Measurements from ENCODE around the gene ITPR3. TPM values are rescaled to one million over a fixed set of nuclear protein-coding genes. Genes with fewer than 3 reads are reported as not detected.

ITPR3 gene
- total RNA-seq = 100 to 1,000 TPM; 174 to 206 (median 199) TPM

DNA sequence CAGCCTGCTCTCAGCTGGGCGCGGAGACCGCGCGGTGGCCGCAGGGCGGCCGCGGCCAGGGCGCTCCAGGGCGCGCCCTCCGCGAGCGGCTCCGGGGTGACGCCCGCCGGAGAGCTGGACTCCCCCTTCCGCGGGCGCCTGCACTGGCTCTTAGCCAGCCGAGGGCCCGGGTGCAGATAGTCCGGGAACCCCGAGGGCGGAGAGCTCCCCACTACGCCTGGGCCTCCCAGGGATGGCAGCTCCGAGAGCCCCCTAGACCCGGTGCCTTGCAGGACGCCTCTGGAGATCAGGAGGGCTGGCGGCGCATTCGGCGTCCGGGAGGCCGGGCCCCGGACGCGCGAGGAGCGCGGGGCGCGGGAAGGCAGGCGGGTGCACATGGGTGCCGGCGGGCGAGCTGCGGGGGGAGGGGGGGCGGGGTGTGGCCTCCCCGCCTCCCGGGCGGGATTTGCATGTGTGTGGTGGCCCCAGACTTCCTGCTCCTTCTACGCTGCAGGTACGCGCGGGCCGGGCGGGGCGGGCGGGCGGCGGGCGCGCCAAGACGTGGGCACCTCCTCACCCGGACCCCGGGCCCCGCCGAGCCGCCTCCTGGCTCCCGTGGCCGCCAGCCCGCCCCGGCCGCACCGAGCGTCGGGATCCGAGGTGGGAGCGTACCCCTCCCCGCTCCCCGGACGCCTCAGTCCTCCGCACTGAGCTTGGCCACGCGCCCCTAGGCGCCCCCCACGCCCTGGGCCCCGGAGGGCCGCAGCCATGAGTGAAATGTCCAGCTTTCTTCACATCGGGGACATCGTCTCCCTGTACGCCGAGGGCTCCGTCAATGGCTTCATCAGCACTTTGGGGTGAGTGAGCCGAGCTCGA, at the start of gene ITPR3:
Gene ITPR3 (plus strand): TSS at position 467 of the 855 bp plus-strand sequence. CDS start 281 bp downstream, at position 748.
- Histone ChIP-seq H3K4me3 (peak within 1 kb of the TSS; percentile 79), H3K4me1 (peaks cover 54% of the 10 kb centered on the region), H3K9me3 (no peaks in the 10 kb centered on the region), H3K27ac (peak within 1 kb of the TSS; percentile 96), H3K27me3 (no peaks in the 10 kb centered on the region), H3K36me3 (no peaks in the 10 kb centered on the region)
- no CpG with 5 or more reads among the region's 99 CpGs for WGBS
- peak in 1 of 2 donors; percentile 82 for DNase-seq (ENCODE audit: low spot score in 2 of 2)
- no peak for TF ChIP-seq POLR2A (IDR thresholded peaks at IDR 0.05)
- no peak for TF ChIP-seq POLR2AphosphoS5 (IDR thresholded peaks at IDR 0.05)
- TF ChIP-seq, protein P1, sequence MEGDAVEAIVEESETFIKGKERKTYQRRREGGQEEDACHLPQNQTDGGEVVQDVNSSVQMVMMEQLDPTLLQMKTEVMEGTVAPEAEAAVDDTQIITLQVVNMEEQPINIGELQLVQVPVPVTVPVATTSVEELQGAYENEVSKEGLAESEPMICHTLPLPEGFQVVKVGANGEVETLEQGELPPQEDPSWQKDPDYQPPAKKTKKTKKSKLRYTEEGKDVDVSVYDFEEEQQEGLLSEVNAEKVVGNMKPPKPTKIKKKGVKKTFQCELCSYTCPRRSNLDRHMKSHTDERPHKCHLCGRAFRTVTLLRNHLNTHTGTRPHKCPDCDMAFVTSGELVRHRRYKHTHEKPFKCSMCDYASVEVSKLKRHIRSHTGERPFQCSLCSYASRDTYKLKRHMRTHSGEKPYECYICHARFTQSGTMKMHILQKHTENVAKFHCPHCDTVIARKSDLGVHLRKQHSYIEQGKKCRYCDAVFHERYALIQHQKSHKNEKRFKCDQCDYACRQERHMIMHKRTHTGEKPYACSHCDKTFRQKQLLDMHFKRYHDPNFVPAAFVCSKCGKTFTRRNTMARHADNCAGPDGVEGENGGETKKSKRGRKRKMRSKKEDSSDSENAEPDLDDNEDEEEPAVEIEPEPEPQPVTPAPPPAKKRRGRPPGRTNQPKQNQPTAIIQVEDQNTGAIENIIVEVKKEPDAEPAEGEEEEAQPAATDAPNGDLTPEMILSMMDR (IDR thresholded peaks at IDR 0.05) = no peak
- TF ChIP-seq EP300 (IDR thresholded peaks at IDR 0.05) = no peak

DNA sequence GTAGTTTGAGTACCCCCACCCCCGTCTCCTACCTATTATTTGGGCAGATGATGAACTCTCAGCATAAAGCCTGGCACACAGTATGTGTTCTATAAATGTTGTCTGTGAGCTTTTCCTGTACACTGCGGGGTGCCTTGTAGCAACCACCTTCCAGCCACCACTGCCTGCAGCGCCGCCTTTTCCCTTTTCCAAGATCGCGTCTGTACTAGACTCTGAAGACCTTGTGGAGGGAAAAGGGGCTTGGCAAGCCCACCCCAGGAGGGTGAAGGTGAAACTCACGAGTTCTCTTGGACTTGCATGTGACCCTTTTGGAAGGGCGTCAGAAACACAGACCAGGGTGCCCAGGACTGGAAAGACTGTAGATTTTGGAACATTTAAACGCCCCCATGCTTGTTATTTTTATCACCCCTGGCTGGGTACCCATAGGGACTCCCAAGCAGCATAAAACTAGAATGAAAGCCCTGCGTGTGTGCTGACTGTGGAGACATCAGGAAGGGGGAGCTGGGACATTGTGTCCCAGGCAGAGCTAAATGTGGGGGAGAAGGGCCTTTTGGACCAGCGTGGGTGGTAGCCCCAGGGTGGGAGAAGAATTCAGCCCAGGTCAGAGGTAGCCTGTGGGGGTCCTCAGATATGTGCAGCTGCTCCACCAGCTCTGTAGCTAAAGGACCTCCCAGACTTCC, 49.3 kb upstream of the ITPR3 start:
- no peak for DNase-seq (ENCODE audit: low spot score in 2 of 2)
- Histone ChIP-seq H3K36me3 (peaks cover 37% of the 10 kb centered on the region), H3K4me1 (peaks cover 10% of the 10 kb centered on the region), H3K9me3 (no peaks in the 10 kb centered on the region), H3K27me3 (no peaks in the 10 kb centered on the region), H3K4me3 (peak overlapping the region; percentile 55), H3K27ac (peak overlapping the region; percentile 64)
- no peak for TF ChIP-seq POLR2A (IDR thresholded peaks at IDR 0.05)
- TF ChIP-seq, protein P1 (IDR thresholded peaks at IDR 0.05) = no peak
- no peak for TF ChIP-seq EP300 (IDR thresholded peaks at IDR 0.05)
- no peak for TF ChIP-seq POLR2AphosphoS5 (IDR thresholded peaks at IDR 0.05)
- 44% methylated on average over 11 of the region's 11 CpGs for WGBS

DNA sequence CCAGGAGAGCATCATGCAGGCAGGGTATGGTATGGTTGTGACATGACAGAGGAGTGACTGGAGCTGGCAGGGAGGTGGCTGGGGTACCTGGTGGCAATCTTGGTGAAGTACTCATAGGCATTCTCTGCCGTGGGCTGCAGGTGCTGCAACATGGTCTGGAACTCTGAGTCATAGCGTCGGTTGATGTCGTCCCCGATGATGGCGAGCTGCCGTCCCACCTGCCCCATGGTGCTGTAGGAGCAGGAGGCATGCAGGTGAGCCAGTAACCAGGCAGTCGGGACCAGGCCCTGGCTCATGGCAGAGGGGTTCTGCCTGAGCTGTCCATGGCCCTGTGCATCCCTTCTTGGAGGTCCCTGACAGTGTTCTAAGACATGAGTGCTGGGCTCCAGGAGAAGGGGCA, 45.9 kb upstream of the ITPR3 start:
- 80% methylated on average over 2 of the region's 8 CpGs for WGBS
- H3K27ac ChIP-seq = no peak overlapping the region
- no peak for DNase-seq (ENCODE audit: low spot score in 2 of 2)
- no peak overlapping the region for H3K4me3 ChIP-seq
- H3K27me3 ChIP-seq = no peaks in the 10 kb centered on the region
- H3K9me3 ChIP-seq = no peaks in the 10 kb centered on the region
- H3K4me1 ChIP-seq = peaks cover 41% of the 10 kb centered on the region
- H3K36me3 ChIP-seq = peaks cover 43% of the 10 kb centered on the region
- no peak for TF ChIP-seq POLR2AphosphoS5 (IDR thresholded peaks at IDR 0.05)
- TF ChIP-seq, protein P1 (IDR thresholded peaks at IDR 0.05) = no peak
- TF ChIP-seq EP300 (IDR thresholded peaks at IDR 0.05) = no peak
- TF ChIP-seq POLR2A (IDR thresholded peaks at IDR 0.05) = no peak

DNA sequence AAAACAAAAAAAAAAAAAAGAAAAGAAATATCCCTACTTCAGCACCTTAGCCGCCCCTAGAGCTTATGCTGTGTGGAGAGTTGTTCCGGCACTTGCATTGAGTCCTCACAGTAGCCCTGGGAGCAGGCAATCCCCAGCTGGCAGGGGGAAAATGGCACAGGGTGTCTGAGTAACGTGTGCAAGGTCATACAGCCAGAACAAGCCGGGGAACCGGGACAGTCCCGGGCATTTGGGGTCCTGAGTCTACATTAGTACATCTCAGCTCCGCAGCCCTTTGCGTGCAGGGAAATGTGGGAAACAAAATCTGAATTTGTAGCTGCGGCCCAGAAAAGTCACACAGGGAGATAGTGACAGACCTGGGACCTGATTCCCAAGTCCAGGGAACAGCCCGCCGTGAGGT, 44.5 kb upstream of the ITPR3 start:
- peak overlapping the region; percentile 16 for H3K4me3 ChIP-seq
- peaks cover 43% of the 10 kb centered on the region for H3K36me3 ChIP-seq
- 76% methylated on average over 11 of the region's 11 CpGs for WGBS

More for the DNA sequence above, 44.5 kb upstream of the ITPR3 start:
- H3K4me1 ChIP-seq = peaks cover 44% of the 10 kb centered on the region
- no peak for TF ChIP-seq EP300 (IDR thresholded peaks at IDR 0.05)
- TF ChIP-seq, protein P1 (IDR thresholded peaks at IDR 0.05) = no peak
- no peak for TF ChIP-seq POLR2A (IDR thresholded peaks at IDR 0.05)
- no peak for TF ChIP-seq POLR2AphosphoS5 (IDR thresholded peaks at IDR 0.05)
- H3K27ac ChIP-seq = peak overlapping the region; percentile 79
- H3K27me3 ChIP-seq = no peaks in the 10 kb centered on the region
- H3K9me3 ChIP-seq = no peaks in the 10 kb centered on the region
- DNase-seq (ENCODE audit: low spot score in 2 of 2) = no peak

Data from suprapubic skin (tissue), 4 donors.